ACC112 (cell line): ENCODE data around the gene ANAPC4.

ENCODE experiments used
- H2AFZ ChIP-seq: fragments of 200-600 bp; sonication (generic); one replicate; pipeline ENCODE4 v1.6.0; 2017; ENCODE audit warnings: antibody characterized with exemption, low read length; ENCODE audit not compliant: unreplicated experiment
- H3K27ac ChIP-seq: fragments of 200-600 bp; sonication (generic); 2 replicates; pipeline ENCODE4 v1.5.1; 2014; ENCODE audit warnings: low read depth, mild to moderate bottlenecking, antibody characterized with exemption, low read length, moderate library complexity
- H3K27me3 ChIP-seq: fragments of 200-600 bp; sonication (generic); 2 replicates; pipeline ENCODE4 v1.6.1; 2014; ENCODE audit warnings: mild to moderate bottlenecking, antibody characterized with exemption, low read length, moderate library complexity, mixed read lengths; ENCODE audit not compliant: insufficient read depth
- H3K36me3 ChIP-seq: fragments of 200-600 bp; sonication (generic); 2 replicates; pipeline ENCODE4 v1.6.1; 2016; ENCODE audit warnings: mild to moderate bottlenecking, antibody characterized with exemption, low read length, moderate library complexity, mixed read lengths; ENCODE audit not compliant: insufficient read depth
- H3K4me1 ChIP-seq: fragments of 200-600 bp; sonication (generic); one replicate; pipeline ENCODE4 v1.6.1; 2016; ENCODE audit warnings: low read length, mixed read lengths; ENCODE audit not compliant: insufficient read depth, unreplicated experiment, control insufficient read depth
- H3K4me3 ChIP-seq: fragments of 200-600 bp; sonication (generic); 2 replicates; pipeline ENCODE4 v1.5.1; 2014; ENCODE audit warnings: mild to moderate bottlenecking, low read depth, low read length
- H3K79me2 ChIP-seq: fragments of 200-600 bp; sonication (generic); one replicate; pipeline ENCODE4 v1.6.0; 2016; ENCODE audit warnings: low read length; ENCODE audit not compliant: control insufficient read depth, unreplicated experiment, insufficient read depth

Gene ANAPC4

GRCh38 chr4:25406081-25406692 is 29.1 kb downstream of the ANAPC4 start:
- no peak overlapping the region for H3K4me3 ChIP-seq
- H3K79me2 ChIP-seq = no peaks in the 10 kb centered on the region
- H2AFZ ChIP-seq = no peak overlapping the region
- peaks cover 7% of the 10 kb centered on the region for H3K4me1 ChIP-seq
- H3K27me3 ChIP-seq = no peaks in the 10 kb centered on the region
- H3K36me3 ChIP-seq = peaks cover 33% of the 10 kb centered on the region
- H3K27ac ChIP-seq = no peak overlapping the region

GRCh38 chr4:25410820-25411529 is 33.9 kb downstream of the ANAPC4 start:
- H3K4me1 ChIP-seq = no peaks in the 10 kb centered on the region
- H3K27ac ChIP-seq = no peak overlapping the region
- no peaks in the 10 kb centered on the region for H3K79me2 ChIP-seq
- H2AFZ ChIP-seq = no peak overlapping the region
- no peaks in the 10 kb centered on the region for H3K27me3 ChIP-seq
- H3K36me3 ChIP-seq = peaks cover 42% of the 10 kb centered on the region
- H3K4me3 ChIP-seq = no peak overlapping the region

GRCh38 chr4:25413261-25413660 is 36.2 kb downstream of the ANAPC4 start:
- Histone ChIP-seq H2AFZ (no peak overlapping the region), H3K27me3 (no peaks in the 10 kb centered on the region), H3K79me2 (no peaks in the 10 kb centered on the region), H3K36me3 (peaks cover 53% of the 10 kb centered on the region), H3K4me1 (no peaks in the 10 kb centered on the region), H3K4me3 (no peak overlapping the region), H3K27ac (no peak overlapping the region)

GRCh38 chr4:25417014-25417413 is 40.0 kb downstream of the ANAPC4 start:
- H3K4me1 ChIP-seq = no peaks in the 10 kb centered on the region
- no peak overlapping the region for H3K4me3 ChIP-seq
- H2AFZ ChIP-seq = no peak overlapping the region
- H3K36me3 ChIP-seq = peaks cover 41% of the 10 kb centered on the region
- no peaks in the 10 kb centered on the region for H3K27me3 ChIP-seq
- no peak overlapping the region for H3K27ac ChIP-seq
- no peaks in the 10 kb centered on the region for H3K79me2 ChIP-seq

- H3K27me3 ChIP-seq = no peaks in the 10 kb centered on the region
- H3K4me3 ChIP-seq = no peak overlapping the region
- peaks cover 17% of the 10 kb centered on the region for H3K36me3 ChIP-seq
- H3K79me2 ChIP-seq = no peaks in the 10 kb centered on the region
- no peak overlapping the region for H3K27ac ChIP-seq
- H3K4me1 ChIP-seq = no peaks in the 10 kb centered on the region
- H2AFZ ChIP-seq = no peak overlapping the region
These were observed 43.9 kb downstream of the ANAPC4 start for GRCh38 chr4:25420931-25421330.

GRCh38 chr4:25421816-25422525 is 44.9 kb downstream of the ANAPC4 start:
- no peak overlapping the region for H3K27ac ChIP-seq
- H3K4me3 ChIP-seq = no peak overlapping the region
- no peaks in the 10 kb centered on the region for H3K79me2 ChIP-seq
- no peaks in the 10 kb centered on the region for H3K4me1 ChIP-seq
- H3K36me3 ChIP-seq = peaks cover 10% of the 10 kb centered on the region
- no peaks in the 10 kb centered on the region for H3K27me3 ChIP-seq
- no peak overlapping the region for H2AFZ ChIP-seq

GRCh38 chr4:25423548-25423947 is 46.5 kb downstream of the ANAPC4 start:
- Histone ChIP-seq H3K79me2 (no peaks in the 10 kb centered on the region), H3K4me3 (no peak overlapping the region)

GRCh38 chr4:25424539-25425228 is 47.6 kb downstream of the ANAPC4 start:
- Histone ChIP-seq H3K79me2 (no peaks in the 10 kb centered on the region), H2AFZ (no peak overlapping the region), H3K4me3 (no peak overlapping the region), H3K36me3 (no peaks in the 10 kb centered on the region), H3K4me1 (no peaks in the 10 kb centered on the region), H3K27me3 (no peaks in the 10 kb centered on the region), H3K27ac (no peak overlapping the region)

More at GRCh38 chr4:25423548-25423947, 46.5 kb downstream of the ANAPC4 start:
- no peaks in the 10 kb centered on the region for H3K27me3 ChIP-seq
- H3K27ac ChIP-seq = no peak overlapping the region
- H2AFZ ChIP-seq = no peak overlapping the region
- H3K4me1 ChIP-seq = no peaks in the 10 kb centered on the region
- no peaks in the 10 kb centered on the region for H3K36me3 ChIP-seq

- H3K4me1 ChIP-seq = no peaks in the 10 kb centered on the region
- H3K36me3 ChIP-seq = no peaks in the 10 kb centered on the region
These were observed 48.3 kb downstream of the ANAPC4 start for GRCh38 chr4:25425361-25425760.

GRCh38 chr4:25427871-25428270 is 50.8 kb downstream of the ANAPC4 start:
- no peaks in the 10 kb centered on the region for H3K36me3 ChIP-seq
- no peak overlapping the region for H2AFZ ChIP-seq
- no peak overlapping the region for H3K27ac ChIP-seq
- H3K79me2 ChIP-seq = no peaks in the 10 kb centered on the region
- H3K4me3 ChIP-seq = no peak overlapping the region
- no peaks in the 10 kb centered on the region for H3K4me1 ChIP-seq
- no peaks in the 10 kb centered on the region for H3K27me3 ChIP-seq

More at GRCh38 chr4:25425361-25425760, 48.3 kb downstream of the ANAPC4 start:
- Histone ChIP-seq H3K27ac (no peak overlapping the region), H2AFZ (no peak overlapping the region), H3K27me3 (no peaks in the 10 kb centered on the region), H3K4me3 (no peak overlapping the region), H3K79me2 (no peaks in the 10 kb centered on the region)
